C1 segment of cervical spinal cord (tissue), 14 donors: ENCODE results near the gene RCL1.

Experiments
- DNase-seq, 14 donors: peaks; one replicate each; lab custom pipeline; 2025; lab: John Stamatoyannopoulos, UW

RCL1 gene

DNA sequence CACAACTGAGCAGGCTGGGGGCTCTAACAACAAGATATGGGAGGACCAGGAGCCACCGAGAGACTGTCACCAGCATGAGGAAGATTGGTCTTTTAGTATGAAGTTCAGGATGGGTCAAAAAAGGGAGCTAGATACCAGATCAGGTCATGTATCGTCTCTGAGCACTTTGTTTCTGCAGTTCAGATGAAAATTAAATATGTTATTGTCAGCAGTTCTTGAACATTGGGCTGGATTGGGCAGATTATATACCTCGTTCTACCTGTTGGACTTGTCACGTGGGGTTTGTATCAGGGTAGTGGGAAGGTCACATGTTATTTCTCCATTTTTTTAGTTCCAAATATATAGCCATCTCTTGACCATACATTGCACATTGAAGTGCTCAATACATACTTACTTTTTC, 47.3 kb downstream of the RCL1 start:
- no peak for DNase-seq

DNA sequence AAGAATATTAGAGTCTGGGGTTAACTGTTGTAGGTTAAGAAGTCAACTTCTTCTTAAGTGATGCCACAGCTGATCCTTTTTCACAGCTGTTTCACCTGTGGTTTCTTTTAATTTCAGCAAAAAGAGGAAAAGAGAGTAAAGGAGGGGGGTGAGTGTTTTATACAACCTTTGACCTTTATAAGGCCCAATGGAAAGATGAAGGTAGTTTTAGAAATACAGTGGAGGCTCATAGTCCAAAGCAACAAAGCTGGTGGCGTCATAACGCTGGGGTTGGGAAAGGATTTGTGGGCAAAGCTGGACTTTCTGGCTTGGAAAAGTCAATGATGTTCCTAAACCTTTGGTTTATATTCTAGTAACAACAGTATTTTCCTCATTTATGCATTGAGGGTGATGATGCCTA, 49.5 kb downstream of the RCL1 start:
- DNase-seq: no peak

DNA sequence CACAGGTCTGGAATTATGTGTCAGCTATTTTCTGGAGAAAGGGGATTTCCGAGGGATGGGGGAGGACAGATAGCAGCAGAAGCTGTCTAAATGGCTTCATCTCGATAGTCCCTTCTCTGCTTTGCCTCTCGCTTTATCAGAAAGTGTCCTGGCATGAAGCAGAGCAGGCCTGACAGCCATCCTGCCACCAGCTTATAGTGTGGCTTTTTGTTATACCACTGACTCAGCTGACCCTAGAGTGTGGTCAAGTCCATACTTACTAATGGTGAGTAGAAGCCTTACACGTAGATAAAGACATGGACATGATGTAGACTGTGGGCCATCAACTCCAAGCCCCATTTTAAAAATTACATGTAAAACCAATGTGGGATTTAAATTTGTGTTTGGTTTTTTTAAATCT, 50.0 kb downstream of the RCL1 start:
- DNase-seq: no peak

DNA sequence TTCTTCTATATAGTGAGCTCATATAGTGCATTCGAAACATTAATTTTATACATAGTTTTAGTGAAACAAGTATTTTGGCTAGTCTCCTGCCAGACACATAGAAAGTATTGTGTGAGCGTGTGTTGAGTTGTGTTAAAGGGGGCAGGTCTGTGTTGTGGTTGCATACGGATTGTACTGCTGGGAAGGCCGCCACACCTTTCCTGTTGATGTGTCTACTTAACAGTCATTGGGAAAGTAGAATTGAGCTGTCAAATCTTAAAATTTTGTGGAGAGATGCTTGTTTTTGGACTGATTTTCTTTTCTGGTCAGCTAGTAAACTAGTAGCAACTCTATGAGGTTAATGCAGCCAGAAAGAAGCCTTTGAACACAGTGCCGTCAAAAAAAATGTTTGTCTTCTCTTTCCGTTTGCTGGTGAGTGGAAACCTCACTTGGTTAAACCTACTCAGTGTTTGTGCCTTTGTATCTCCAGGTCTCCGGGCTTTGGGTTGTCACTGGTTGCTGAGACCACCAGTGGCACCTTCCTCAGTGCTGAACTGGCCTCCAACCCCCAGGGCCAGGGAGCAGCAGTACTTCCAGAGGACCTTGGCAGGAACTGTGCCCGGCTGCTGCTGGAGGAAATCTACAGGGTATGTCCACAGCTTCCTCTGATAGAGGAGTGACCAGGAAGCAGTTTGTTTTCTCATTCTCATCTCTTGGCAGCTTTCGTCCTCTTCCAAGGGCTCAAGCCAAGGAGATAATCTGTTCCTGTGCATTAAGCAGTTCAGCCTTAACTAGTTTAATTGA, 51.5 kb downstream of the RCL1 start:
- DNase-seq: no peak

DNA sequence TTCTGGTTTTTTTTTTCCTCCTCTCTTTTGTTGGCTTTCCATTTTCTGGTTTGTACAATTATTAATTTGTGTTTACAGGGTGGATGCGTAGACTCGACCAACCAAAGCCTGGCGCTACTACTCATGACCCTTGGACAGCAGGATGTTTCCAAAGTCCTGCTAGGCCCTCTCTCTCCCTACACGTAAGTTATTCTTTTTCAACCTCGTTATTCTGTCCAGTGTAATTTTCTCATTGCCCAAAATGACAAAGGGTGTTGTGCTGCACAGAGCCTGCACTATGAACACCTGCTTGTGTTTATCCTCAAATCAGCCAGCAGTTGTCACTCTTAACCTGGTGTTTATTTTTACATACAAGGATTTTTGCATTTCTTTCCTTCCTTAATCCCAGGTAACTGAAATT, 56.6 kb downstream of the RCL1 start:
- DNase-seq: no peak

DNA sequence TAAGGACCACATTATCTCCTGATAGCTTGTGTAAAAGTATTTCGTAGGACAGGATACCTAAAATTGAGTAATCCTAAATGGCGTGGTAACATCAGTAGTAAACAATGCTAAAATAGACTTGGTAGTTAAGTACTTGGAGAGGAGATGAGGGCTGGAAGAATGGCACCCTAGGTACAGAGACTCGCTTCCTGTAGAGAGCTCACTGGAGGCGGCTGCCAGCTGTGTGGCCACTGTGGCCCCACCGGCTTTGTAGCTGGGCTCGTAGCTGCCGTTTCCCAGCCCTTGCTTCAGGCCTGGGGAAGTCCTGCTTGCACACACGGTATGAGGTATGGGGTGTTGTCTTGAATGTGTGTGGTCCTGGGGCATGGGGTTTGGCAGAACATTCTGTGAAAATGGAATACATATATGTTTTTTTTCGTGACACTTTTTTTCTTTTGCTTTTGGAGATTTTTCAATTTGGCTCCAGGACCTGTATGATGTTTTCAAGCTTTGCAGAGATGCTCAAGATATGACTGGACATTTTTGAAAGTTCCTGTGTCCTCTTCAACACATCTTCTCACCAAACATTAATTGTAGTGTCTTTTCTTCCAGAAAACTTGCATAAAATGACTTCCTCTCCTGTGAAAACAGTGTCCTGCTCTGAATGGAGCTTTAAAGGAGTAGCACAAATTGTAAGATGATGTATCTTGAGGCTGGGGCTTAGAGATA, 58.0 kb downstream of the RCL1 start:
- DNase-seq: no peak

DNA sequence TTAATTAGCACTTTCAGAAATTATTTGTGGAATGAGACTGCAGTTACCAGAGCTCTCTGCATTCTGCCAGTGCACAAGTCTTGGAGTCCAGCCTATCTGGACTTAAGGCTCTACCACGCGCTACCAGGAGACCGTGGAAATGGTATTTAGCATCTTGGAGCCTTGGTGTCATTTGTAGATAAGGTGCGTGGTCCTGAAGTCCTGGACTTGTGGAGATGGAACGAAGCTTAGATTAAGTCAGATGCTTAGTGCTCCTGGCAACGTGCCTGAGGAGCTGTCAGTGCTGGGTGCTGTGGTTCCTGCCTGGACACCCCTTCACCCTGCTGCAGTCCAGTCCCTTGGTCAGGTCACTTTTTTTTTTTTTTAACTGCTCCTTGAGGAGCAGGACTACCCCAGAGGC, 59.7 kb downstream of the RCL1 start:
- DNase-seq: no peak

DNA sequence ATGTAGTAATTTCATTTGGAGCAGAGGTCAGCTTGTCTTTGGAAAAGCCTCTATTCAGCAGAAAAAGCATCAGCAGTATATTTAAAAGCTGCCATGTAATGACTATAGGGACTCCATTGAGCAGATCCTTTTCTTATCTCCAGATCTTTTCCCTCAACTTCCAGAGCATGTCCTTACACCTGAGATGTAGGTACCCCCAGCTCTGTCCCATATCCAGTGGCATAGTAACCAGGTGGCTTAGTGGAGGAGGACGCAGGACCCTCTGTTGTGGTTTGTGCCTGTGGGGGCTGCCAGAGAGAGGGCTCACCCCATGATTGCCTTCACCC, 61.5 kb downstream of the RCL1 start:
- no peak for DNase-seq

DNA sequence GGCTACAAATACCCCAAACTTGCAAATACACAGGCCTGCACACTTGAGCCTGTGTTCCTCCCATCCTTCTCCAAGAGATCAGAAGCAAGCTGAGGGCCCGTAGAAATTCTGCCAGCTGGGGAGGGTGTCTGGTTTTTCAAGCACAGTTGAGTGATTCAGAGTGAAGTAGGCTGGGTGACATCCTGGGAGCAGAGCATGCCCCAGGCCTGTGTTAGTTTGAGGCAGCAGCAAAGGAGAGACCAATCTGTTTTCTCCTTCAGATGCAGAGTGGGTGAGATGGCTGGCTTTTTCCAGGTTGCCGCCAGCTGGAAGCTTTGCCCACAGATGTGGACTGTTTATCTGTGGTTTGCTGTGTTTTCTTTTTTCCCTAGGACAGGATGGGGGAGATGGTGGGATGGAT, 63.1 kb downstream of the RCL1 start:
- DNase-seq: peak in 2 of 14 donors; percentile 4 to 5

DNA sequence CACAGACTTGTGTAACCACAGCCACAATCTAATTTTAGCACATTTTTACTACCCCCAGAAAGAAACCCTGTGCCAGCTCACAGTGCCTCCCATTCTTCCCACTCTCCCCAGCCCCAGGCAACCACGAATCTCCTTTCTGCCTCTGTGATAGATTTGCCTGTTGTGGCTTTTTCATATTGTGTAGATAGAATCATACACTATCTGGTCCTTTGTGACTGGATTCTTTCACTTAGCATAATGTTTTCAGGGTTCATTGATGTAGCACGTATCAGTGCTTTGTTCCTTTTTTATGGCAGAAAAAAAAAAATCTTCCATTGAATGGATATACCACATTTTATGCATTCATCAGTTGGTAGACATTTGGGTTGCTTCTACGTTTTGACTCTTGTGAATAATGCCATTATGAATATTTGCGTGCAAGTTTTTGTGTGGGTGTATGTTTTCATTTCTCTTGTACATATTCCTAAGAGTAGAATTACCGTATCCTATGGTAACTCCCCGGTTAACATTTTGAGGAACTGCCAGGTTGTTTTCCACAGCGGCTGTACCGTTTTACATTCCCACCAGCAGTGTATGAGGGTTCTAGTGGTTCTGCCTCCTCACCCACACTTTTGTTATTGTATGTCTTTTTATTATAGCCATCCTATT, 64.5 kb downstream of the RCL1 start:
- DNase-seq: no peak

DNA sequence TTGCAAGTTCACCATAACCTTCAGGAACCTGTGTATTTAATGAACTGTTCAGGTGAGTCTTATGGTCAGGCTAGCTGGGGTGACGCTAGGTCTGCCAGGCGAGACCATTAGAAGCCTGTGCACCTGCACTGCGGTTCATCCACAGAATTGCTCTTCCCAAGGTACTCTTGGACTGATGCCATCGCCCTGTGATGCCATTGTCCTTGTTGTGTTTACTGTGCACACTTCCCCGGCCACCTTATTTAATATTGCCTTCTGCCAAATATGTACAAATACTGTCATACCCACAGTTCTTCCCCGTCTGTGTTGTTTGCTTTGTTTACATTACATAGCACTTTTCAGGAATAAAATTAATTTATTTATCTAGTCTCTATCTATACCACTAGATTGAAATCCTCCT, 66.3 kb downstream of the RCL1 start:
- DNase-seq: no peak

DNA sequence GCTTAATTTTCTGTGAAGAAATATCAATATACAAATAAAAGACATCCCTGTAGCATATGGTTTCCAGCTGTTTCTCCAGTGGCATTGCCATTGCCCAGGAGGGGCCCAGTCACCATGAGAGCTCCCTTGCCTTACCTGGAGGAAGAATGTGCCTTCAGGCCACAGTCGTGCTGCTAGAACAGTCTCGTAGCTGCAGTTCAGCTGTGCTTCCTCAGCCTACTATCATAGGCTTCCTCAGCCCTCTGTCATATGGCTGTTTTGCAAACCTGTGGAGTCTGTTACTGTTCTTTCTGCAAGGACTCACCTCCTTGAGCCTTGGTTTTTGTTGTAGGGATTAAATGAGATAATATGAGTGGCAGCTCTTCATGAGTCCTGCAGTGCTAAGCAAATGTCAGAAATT, 67.6 kb downstream of the RCL1 start:
- DNase-seq: no peak

DNA sequence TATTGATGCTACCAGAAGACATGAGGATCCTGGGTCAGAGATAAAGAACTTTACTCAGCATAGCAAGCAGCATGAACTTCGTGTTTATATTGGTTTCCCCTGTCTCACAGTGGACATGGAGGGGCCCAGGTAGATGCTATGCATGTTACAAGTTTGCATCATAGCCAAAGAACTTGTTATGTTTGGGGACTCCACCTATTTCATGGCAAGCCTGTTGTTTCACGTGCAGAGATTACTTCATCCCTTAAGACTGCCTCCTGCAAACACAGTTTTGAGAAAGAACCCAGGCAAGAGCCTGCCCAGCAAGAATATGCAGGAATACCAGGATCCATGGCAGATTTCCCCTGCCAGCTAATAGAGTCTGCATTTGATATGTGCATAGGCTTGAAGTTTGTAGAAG, 68.4 kb downstream of the RCL1 start:
- DNase-seq: no peak

DNA sequence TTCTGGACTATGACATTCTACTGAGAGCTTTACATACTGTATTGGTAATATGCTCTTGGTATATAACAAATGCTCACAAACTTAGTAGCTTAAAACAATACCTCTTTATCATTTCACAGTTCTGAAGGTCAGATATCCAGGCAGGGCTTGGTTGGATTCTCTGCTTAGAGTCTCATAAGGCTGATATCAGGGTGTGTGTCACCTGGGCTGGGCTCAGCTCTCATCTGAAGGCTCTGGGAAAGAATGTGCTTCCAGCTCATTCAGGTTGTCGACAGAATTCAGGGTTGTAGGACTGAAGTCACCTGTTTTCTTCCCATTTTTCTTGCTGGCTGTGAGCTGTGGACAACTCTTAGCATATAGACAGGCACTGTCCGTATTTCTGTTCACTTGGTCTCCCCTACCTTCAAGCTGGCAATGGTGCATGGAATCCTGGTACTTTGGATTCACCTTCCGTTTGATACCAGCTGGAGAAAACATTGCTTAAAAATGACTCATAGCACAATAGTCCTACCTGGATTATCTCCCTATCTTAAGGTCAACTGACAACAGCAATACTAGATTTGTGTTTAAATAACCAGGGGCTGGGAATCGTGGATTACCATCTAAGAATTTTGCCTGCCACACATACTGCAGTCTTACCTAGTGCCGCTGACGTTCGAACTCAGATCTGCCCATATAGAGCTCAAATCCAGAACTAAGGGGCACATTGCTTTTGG, 69.2 kb downstream of the RCL1 start:
- DNase-seq: no peak

DNA sequence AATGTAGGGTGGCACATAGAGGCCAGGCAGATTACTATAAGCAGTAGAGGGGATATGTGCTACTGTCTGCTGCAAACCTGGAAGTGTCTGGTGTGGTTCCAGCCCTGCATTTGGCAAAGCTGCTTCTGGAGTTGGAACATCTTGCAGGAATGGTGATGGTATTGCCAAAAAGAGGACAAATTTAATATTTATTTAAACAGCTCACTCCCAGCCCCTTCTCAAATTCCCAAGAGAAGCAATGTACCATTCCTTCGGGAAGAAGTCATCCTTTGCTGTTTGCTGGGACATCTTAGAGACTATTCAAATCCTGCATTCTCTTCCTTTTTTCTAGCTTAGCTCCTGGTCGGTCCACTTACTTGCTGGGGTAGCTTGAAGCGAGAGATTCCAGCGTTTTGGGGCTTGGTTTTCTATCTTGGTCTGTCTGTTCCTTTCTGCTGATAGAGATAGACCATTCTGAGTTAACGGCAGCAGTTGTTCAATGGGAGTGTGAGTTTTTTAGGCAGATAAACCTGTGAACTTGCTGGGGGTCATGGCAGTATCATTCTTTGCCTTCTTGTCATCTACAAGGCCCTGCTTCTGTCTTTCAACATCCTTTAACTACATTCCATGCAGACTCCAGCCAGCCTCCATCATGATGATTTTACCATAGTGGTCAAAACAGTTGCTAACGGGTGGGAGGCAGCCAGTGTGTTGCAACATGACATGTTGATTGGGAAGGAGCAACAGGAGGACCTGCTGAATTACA, 69.9 kb downstream of the RCL1 start:
- no peak for DNase-seq

DNA sequence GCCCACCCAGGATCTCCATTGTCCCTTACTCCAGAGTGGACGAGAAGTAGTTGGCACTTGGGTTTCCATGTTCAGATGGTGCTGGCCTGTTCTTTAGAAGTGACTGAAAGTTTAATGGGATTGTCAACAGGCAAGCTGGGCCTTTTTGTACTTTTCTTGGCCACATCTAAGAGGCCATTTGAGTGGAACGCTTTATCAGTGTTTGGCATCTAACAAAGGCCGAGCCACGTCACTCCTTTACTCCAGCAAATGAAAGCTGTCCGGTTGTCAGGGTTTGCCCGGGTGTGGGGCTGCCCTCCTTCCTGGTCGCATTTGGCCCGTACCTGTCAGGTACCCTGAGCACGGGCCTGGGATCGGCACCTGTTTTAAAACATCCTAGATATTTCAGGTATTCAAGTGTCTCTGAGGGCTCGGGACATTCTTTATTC, 71.5 kb downstream of the RCL1 start:
- DNase-seq: no peak

DNA sequence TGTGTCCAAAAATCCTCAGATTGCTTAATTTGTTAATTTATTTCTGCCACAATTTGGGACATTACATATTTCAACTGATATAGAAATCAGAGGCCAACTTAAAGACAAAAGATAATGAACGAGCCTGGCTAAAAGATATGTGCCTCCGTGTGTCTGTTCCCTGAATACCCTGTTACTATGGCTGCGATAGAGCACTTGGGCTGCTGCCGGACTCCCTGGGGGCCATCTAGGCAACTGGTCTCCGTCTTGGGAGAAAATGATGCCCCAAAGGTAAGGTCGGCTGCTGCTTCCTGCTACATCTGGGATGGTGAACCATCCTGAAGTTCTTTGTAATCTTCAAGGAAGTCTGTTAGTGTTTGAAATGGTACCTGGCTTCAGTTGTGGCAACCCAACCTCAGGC, 72.0 kb downstream of the RCL1 start:
- DNase-seq: no peak

DNA sequence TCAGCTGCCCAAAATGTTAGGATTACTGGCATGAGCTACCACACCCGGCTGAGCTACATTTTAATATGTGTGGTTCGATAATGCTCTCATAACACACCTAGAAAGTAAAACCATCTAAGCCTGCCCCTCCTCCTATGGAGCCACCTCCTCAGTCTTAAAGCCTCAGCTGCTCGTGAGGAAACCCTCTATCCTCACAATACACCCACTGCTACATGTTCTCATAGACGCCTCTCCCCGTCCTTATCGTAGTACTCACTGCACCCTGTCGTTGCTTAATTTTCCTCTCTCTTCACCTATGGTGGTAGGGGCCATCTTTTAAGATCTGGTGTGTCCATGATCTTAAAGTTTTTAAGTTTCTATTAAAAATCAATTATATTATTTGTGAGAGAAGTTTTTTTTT, 72.9 kb downstream of the RCL1 start:
- DNase-seq: no peak

DNA sequence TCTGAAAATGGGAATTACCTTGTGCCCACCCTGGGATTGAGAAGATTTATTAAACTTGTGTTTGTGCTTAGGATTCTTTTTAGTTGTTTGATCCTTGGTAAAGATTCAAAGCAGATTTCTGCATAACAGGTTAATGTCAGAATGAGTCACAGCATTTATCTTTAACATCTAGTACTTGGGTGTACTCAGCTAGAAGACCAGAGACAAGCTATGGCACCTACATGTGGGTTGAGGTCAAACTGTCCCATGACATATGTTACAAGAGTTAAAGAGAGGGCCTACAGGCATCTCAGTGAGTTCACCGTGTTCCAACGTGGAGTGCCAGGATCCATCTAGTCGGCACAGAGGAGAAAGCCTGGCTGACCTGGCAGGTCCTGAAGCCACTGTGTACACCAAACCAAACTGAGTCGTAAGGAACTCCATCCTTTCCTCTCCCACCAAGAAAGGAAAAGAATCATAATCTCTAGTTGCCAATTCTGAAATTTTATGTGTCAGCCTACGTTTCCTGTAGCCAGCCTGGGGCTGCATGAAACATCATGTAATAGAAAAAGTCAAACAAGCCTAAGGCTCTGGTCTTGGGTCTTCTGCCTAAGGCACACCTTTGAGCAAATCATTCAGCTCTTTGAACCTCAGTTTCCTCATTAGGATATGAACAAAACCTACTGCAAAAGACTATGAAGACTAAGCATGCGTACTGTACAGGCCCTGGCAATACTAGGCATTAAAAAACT, 73.7 kb downstream of the RCL1 start:
- no peak for DNase-seq

DNA sequence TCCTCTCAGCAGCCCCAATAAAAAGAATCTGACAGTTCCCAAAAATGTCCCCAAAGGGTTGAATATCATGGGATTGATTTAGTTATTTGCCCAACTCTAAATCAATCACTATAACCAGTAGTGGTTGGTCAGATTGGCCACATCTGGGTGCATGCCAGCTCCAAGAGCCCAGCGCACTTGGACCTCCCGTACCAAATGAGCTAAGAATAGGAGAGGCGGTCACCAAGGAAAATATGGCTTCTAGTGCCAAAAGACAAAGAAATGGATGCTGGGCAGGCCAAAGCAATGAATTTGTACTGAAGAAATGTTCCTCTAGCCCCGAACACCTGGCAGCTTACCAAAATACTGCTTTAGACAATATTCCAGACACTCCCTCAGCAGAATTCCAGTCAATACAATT, 80.3 kb downstream of the RCL1 start:
- DNase-seq: no peak

DNA sequence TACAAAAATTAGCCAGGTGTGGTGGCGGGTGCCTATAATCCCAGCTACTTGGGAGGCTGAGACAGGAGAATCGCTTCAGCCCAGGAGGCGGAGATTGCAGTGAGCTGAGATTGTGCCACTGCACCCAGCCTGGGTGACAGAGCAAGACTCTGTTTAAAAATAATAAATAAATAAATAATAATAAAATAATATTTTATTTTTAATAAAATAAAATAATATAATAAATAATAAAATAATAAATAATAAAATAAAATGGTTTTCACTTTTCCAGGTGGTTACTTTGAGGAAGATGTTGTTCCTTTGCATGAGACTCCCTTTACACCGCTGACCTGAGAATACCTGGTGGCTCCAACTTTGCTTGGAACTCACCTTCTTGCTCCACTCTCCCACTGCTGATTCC, 82.8 kb downstream of the RCL1 start:
- no peak for DNase-seq
